ENCODE data around the gene CLDN9.

Gene CLDN9

GRCh38 chr16:2996298-2996697 lies 16.4 kb upstream of the CLDN9 start:
- FAIRE-seq, result no peak

GRCh38 chr16:2999929-3000328 lies 12.8 kb upstream of the CLDN9 start:
- FAIRE-seq, result no peak

DNA sequence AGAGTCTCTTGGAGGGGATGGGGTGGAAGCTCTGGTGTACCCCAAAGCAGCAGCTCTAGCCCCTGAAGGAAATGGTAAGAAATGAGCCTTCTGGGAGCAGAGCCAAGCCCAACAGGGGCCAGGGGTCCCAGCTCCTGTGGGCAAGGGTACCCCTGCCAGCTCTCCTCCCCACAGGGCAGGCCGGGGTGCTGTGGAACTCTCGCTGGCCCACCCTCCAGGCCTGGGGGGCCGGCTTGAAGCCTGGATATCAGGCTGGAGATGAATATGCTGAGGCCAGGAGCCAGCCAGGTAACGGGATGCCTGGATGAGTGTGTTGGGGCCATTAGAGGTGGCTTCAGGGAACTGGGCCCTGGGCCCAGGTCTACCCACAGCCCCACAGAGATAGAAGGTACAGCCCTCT lies 12.2 kb upstream of the CLDN9 start:
- no peak for FAIRE-seq

DNA sequence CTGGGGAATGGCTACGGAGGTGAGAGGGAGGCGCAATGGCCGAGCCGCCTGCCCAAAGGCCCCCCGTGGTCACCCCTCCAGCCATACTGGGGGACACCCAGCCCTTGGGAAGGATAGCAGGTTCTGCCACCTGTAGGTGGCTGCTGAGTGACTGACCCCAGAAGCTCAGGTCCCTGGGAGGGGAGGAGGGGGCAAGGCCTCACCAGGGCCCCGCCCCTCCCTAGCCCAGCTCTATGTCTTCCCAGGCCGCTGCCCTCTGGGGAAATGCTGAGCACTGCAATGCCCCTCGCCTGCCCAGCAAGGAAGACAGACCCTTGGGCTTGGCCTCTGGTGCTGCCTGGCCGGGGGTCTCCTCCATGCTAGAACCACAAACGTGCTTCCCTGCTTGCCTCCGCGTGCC lies 11.4 kb upstream of the CLDN9 start:
- FAIRE-seq, result no peak

DNA sequence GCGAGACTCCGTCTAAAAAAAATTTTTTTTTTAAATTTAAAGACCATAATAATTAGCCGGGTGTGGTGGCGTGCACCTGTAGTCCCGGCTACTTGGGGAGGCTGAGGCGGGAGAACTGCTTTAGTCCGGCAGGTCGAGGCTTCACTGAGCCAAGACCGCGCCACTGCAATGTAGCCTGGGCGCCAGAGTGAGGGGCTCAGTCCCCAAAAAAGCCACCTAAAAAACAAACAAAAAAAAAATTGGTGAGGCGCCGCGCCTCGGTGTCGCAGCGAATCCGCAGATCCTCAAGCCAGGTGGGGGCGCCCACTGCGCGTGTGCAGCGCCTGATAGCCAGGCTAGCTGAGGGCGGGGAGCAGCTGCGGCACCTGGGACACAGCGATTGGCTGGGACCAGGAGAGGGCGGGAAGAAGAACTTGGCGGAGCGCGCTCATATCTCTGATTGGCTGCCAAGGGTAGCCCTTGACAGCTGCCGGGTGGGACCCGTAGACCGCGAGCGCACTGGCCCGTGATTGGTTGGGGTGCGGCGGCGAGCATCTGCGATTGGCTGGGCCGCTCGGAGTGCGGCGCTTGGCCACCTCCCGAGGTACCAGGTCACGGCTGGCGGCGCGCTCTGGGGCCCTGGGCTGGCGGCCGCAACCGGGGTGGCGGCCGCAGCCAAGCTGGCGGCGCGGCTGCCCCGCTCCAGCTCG lies 9.0 kb upstream of the CLDN9 start:
- FAIRE-seq, result peak; percentile 93

DNA sequence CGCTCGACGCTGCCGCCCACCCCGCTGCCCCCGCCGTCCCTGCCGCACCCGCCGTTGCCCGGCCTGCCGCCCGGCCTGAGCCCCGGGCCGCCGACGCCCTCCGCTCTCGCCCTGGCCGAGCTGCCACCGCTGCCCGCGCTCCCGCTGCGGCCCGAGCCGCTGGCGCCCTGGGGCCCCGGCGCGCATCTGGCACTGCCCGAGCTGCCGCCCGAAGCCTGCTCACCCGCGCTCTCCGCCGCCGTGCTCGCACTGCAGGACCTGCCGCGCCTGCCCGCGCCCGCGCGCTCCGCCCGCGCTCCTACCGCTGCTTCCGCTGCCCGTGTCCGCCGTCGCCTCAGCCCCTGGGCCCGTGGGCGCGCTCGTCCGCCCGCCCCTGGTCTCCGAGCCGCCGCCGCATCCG lies 8.4 kb upstream of the CLDN9 start:
- FAIRE-seq, result no peak

- no peak for FAIRE-seq
Measured at GRCh38 chr16:3004781-3005284, 7.9 kb upstream of the CLDN9 start.

DNA sequence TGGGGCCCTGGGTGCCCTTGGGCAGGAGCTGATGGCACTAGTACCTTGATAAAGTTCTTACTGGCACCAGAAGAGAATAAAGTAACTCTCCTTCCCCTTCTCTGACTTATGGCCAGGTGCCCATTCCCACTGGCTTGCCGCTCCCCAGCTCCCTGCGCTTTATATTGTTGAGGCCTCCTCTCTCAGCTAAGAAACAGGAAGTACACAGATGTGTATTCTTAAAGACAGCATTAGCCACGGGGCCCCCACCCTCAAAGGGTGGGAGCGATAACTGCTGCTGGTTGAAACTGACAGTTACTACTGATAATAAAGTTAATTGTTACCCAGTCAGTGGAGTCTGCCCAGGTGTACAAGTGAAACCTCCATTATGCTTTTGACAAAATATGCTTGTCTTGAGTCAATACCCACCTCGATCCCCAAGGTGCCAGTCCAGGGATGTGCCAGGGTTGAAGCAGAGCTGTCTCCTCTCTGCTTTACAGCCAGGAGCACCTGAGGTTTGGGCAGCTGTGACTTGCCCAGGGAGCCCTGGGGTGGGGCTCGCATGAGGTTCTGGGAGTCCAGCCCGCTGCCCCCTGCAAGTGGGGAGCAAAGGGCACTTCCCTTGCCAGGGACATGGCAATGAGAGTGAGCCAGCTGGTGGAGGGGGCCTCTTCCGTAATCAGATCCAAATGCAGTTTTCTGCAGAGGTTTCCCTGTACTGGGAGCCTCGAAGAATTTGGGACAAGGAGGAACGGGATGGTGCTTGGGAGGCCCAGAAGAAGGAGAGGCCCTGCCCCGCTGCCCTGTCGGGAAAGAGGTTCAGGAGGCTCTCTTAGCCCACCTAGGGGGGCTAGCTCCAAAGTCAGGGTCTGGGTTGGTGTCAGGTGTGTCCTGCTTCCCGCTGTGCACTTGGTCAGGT lies 5.4 kb upstream of the CLDN9 start:
- FAIRE-seq, result no peak

GRCh38 chr16:3007957-3008689 lies 4.6 kb upstream of the CLDN9 start:
- no peak for FAIRE-seq

GRCh38 chr16:3008690-3009037 lies 4.1 kb upstream of the CLDN9 start:
- no peak for FAIRE-seq

DNA sequence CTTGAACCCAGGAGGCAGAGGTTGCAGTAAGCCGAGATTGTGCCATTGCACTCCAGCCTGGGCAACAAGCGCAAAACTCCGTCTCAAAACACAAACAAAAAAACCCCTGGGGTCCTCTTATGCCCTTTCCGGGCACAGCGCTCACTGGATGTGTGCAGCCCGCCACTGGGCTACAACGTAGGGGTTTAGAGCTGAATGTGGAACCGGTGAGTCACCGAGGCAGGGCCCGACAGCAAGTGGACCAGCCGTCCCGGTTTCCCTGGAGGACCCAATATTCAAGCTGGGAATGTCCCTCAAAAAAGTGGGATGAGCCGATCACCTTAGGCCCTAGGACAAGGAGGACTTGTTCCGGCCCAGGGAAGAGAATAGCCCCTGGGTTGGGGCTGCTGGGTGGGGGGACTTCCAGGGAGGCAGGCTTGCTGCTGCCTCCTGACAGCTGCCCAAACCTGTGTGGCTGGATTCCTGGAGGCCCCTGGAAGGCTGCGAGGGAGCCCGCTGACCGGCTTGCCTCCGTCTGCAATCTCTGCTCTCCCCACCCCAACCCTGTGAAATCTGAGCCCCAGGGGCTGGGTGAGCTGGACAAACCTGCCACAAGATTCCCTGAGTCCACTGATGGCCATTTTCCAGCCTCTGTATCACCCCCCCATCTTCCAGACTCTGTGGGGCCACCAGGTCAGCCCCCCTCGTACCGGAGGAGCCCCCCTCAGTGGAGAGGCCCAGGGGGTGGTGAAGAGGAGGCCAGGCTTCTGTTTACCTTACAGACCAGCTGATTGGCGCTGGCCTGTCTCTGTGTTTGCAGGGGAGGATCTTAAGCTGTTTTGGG lies 2.9 kb upstream of the CLDN9 start:
- FAIRE-seq, result no peak

- FAIRE-seq, result no peak
Measured at GRCh38 chr16:3010510-3010909, 2.2 kb upstream of the CLDN9 start.

GRCh38 chr16:3012246-3012645 lies 477 bp upstream of the CLDN9 start:
- FAIRE-seq, result no peak

GRCh38 chr16:3013491-3013951 lies 798 bp downstream of the CLDN9 start:
- FAIRE-seq, result no peak

DNA sequence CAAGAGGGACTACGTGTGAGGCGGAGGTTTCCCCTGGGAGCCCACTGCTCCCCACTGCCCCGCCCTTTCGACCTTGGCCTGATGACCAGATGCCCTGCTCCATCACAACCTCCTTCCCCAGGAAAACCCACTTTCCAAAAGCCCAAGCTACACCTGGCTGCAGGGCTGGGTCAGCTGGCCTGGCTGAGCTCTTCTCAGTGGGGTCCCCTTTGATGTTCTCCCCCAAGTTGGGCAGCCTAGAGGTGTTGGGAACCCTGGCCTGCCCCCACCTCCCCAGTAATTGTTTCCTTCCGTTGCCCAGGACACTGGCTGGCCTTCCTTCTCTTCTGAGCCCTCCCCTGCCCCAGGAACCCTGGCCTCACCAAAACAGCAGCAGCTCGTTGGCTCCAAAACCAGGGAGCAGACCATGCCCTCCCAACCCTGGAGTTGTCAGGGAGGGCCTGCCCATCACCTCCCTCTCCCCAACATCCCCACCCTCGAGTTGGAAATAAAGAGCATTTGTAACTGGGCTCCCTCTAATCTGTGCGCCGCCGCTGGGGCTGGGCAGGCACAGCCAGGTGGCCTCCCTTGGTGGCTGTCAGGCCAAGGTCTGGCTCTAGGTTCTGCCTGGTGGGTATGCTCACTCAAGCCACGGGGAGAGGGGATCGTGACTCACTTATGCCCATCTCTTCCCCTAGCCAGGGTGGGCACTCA lies 1.4 kb downstream of the CLDN9 start:
- no peak for FAIRE-seq

- no peak for FAIRE-seq
Measured at GRCh38 chr16:3014971-3015370, 2.2 kb downstream of the CLDN9 start.

- no peak for FAIRE-seq
Measured at GRCh38 chr16:3015865-3016521, 3.3 kb downstream of the CLDN9 start.

DNA sequence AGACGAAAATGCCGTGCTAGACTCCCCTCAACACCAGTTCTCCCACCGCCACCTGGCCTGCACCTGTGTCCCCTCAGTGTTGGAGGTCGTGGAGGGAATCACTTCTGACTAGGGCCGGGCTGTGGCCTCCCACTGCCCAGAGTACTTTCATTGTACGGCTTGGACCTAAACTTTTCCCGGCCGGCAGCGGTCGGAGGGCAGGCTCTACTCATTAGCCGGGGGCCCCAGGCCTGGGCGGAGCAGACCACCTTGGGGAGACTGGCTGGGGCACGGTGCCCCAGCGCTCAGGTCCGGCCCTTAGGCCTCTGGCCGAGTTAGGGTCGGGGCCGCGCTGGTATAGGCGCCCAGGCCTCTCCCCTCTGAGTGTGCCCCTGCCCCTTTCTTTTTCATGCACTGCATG lies 4.6 kb downstream of the CLDN9 start:
- FAIRE-seq, result no peak

- no peak for FAIRE-seq
Measured at GRCh38 chr16:3017794-3018506, 5.2 kb downstream of the CLDN9 start, which contains the start of gene CLDN6. TSS of gene CLDN6 (minus strand) at chr16:3018183. CDS start at chr16:3016021, 2,162 bp downstream.

GRCh38 chr16:3019594-3020246 lies 7.0 kb downstream of the CLDN9 start:
- no peak for FAIRE-seq
